Measurements from ENCODE around the gene PEA15.

The PEA15 gene

GRCh38 chr1:160244209-160244608 lies 39.0 kb downstream of the PEA15 start:
- no peak for DNase-seq

GRCh38 chr1:160245434-160245833 lies 40.2 kb downstream of the PEA15 start:
- no peak for DNase-seq

- no peak for DNase-seq
Observed at GRCh38 chr1:160247053-160247452, 41.9 kb downstream of the PEA15 start.

- no peak for DNase-seq
Observed at GRCh38 chr1:160251011-160251410, 45.8 kb downstream of the PEA15 start.

- DNase-seq = peak; percentile 7
Observed at GRCh38 chr1:160251687-160252526, 46.7 kb downstream of the PEA15 start.

GRCh38 chr1:160255781-160256300 lies 50.7 kb downstream of the PEA15 start:
- no peak for DNase-seq

GRCh38 chr1:160256396-160257046 lies 51.3 kb downstream of the PEA15 start:
- no peak for DNase-seq

- DNase-seq = no peak
Observed at GRCh38 chr1:160257411-160258015, 52.3 kb downstream of the PEA15 start.

GRCh38 chr1:160258177-160258798 lies 53.1 kb downstream of the PEA15 start:
- no peak for DNase-seq

GRCh38 chr1:160260406-160261382 lies 55.5 kb downstream of the PEA15 start:
- DNase-seq = no peak

- peak; percentile 50 for DNase-seq
Observed at GRCh38 chr1:160261556-160261892, 56.3 kb downstream of the PEA15 start.

GRCh38 chr1:160261893-160262794 lies 57.0 kb downstream of the PEA15 start, which contains the start of gene DCAF8:
Gene DCAF8 (minus strand): TSS chr1:160262549. CDS start chr1:160244008, 18,541 bp downstream.
- DNase-seq = peak; percentile 76

GRCh38 chr1:160264795-160265307 lies 59.7 kb downstream of the PEA15 start:
- no peak for DNase-seq

All from NCI-H2029 treated with DMSO at 0.1 percent for 48 hours (cell line).